A549 (cell line): ENCODE results near the gene ESR2.

Source experiments
- EP300 ChIP-seq, 2 experiments: fragments of >200 bp; sonication (Bioruptor Twin); formaldehyde crosslinking; IDR thresholded peaks; 2 replicates in 1 of 2; 3 replicates in 1 of 2; pipeline ENCODE4 v1.6.1; 2016 to 2017
- HOXB5 ChIP-seq: fragments of 250-450 bp; sonication (Bioruptor Pico); IDR thresholded peaks from 2 replicates; pipeline ENCODE4 v1.5.0; 2020; ENCODE audit warnings: mild to moderate bottlenecking, moderate library complexity
- KDM1A ChIP-seq: fragments of 200-600 bp; sonication (generic); IDR thresholded peaks from 2 replicates; pipeline ENCODE4 v1.6.1; 2016; ENCODE audit warnings: low read depth, mild to moderate bottlenecking
- KDM5A ChIP-seq: fragments of 200-600 bp; sonication (generic); IDR thresholded peaks from 2 replicates; pipeline ENCODE4 v1.6.1; 2016; ENCODE audit warnings: antibody characterized with exemption, mild to moderate bottlenecking
- MAFK ChIP-seq: fragments of 450-650 bp; IDR thresholded peaks from 2 replicates; pipeline ENCODE4 v1.6.1; 2014; ENCODE audit not compliant: partially characterized antibody
- MYC ChIP-seq: IDR thresholded peaks from 2 replicates; pipeline ENCODE4 v1.6.1; 2012; ENCODE audit warnings: mild to moderate bottlenecking, inconsistent platforms, low read length, improper control_type of control experiment, borderline replicate concordance
- POLR2A ChIP-seq: IDR thresholded peaks from 2 replicates; pipeline ENCODE4 v1.6.1; 2012; ENCODE audit warnings: mild to moderate bottlenecking, low read length
- RCOR1 ChIP-seq: fragments of 150-350 bp; IDR thresholded peaks from 2 replicates; pipeline ENCODE4 v1.6.1; 2014; ENCODE audit warnings: antibody characterized with exemption, low read length, low read depth
- TF ChIP-seq, protein P1 (sequence below): IDR thresholded peaks from 2 replicates; pipeline ENCODE4 v1.6.1; 2012
- TF ChIP-seq, protein P2 (sequence below): fragments of >200 bp; sonication (Bioruptor Twin); formaldehyde crosslinking; IDR thresholded peaks from 3 replicates; pipeline ENCODE4 v1.5.1; 2016
- TF ChIP-seq, protein P3 (sequence below): fragments of 450-650 bp; IDR thresholded peaks from 2 replicates; pipeline ENCODE4 v1.6.1; 2014; ENCODE audit warnings: antibody characterized with exemption
- TF ChIP-seq, protein P4 (sequence below): fragments of 150-350 bp; IDR thresholded peaks from 2 replicates; pipeline ENCODE4 v1.6.1; 2014; ENCODE audit warnings: low read depth, mild to moderate bottlenecking, low read length
- TF ChIP-seq, protein P5 (sequence below): IDR thresholded peaks from 2 replicates; pipeline ENCODE4 v1.6.1; 2012

DNA sequence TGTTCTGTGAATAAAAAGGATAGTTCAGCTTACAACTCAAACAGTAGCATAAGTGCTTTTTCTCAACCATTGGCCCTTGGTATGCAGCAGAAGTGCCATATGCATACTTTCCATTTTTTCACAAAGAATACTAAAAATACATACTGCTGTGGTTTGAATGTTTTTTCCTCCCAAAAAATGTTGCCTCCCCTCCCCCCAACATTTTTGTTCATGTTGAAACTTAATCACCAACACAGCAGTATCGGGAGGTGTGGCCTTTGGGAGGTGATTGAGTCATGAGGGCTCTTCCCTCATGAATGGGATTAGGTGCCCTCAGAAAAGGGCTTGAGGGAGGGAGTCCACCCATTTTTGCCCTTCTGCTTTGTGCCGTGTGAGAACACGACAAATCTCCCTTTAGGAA, 198.6 kb downstream of the ESR2 start:
- TF ChIP-seq EP300 (IDR thresholded peaks at IDR 0.05) (no peak), MAFK (no peak), MYC (no peak), POLR2A (no peak), HOXB5 (CRISPR knock-in tag) (no peak), RCOR1 (no peak), KDM1A (no peak), KDM5A (no peak)
- TF ChIP-seq, protein P1, sequence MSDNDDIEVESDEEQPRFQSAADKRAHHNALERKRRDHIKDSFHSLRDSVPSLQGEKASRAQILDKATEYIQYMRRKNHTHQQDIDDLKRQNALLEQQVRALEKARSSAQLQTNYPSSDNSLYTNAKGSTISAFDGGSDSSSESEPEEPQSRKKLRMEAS = no peak
- TF ChIP-seq, protein P2, sequence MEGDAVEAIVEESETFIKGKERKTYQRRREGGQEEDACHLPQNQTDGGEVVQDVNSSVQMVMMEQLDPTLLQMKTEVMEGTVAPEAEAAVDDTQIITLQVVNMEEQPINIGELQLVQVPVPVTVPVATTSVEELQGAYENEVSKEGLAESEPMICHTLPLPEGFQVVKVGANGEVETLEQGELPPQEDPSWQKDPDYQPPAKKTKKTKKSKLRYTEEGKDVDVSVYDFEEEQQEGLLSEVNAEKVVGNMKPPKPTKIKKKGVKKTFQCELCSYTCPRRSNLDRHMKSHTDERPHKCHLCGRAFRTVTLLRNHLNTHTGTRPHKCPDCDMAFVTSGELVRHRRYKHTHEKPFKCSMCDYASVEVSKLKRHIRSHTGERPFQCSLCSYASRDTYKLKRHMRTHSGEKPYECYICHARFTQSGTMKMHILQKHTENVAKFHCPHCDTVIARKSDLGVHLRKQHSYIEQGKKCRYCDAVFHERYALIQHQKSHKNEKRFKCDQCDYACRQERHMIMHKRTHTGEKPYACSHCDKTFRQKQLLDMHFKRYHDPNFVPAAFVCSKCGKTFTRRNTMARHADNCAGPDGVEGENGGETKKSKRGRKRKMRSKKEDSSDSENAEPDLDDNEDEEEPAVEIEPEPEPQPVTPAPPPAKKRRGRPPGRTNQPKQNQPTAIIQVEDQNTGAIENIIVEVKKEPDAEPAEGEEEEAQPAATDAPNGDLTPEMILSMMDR = no peak
- TF ChIP-seq, protein P3, sequence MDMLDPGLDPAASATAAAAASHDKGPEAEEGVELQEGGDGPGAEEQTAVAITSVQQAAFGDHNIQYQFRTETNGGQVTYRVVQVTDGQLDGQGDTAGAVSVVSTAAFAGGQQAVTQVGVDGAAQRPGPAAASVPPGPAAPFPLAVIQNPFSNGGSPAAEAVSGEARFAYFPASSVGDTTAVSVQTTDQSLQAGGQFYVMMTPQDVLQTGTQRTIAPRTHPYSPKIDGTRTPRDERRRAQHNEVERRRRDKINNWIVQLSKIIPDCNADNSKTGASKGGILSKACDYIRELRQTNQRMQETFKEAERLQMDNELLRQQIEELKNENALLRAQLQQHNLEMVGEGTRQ = no peak
- TF ChIP-seq, protein P4, sequence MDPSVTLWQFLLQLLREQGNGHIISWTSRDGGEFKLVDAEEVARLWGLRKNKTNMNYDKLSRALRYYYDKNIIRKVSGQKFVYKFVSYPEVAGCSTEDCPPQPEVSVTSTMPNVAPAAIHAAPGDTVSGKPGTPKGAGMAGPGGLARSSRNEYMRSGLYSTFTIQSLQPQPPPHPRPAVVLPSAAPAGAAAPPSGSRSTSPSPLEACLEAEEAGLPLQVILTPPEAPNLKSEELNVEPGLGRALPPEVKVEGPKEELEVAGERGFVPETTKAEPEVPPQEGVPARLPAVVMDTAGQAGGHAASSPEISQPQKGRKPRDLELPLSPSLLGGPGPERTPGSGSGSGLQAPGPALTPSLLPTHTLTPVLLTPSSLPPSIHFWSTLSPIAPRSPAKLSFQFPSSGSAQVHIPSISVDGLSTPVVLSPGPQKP = no peak
- TF ChIP-seq, protein P5, sequence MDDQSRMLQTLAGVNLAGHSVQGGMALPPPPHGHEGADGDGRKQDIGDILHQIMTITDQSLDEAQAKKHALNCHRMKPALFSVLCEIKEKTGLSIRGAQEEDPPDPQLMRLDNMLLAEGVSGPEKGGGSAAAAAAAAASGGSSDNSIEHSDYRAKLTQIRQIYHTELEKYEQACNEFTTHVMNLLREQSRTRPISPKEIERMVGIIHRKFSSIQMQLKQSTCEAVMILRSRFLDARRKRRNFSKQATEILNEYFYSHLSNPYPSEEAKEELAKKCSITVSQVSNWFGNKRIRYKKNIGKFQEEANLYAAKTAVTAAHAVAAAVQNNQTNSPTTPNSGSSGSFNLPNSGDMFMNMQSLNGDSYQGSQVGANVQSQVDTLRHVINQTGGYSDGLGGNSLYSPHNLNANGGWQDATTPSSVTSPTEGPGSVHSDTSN = no peak
